GM19023 (cell line): ENCODE results near the gene GATAD2B.

Experiments
- ATAC-seq: cut with Tn5 transposase; IDR thresholded peaks from one replicate; pipeline ENCODE4 v1.9.1; 2021; ENCODE audit warnings: mild to moderate bottlenecking, moderate library complexity; ENCODE audit not compliant: unreplicated experiment

The GATAD2B gene

GRCh38 chr1:153953859-153954365, 31.1 kb upstream of the GATAD2B start:
- no peak for ATAC-seq

GRCh38 chr1:153951801-153952200, 29.0 kb upstream of the GATAD2B start:
- no peak for ATAC-seq

GRCh38 chr1:153951183-153951582, 28.4 kb upstream of the GATAD2B start:
- ATAC-seq = no peak

GRCh38 chr1:153946622-153947241, 24.0 kb upstream of the GATAD2B start, which contains the start of gene DENND4B:
DENND4B (minus strand) TSS chr1:153946718; CDS start chr1:153944374, 2,344 bp downstream.
- peak; percentile 67 for ATAC-seq

GRCh38 chr1:153945795-153946621, 23.2 kb upstream of the GATAD2B start:
- ATAC-seq = peak; percentile 71

GRCh38 chr1:153945131-153945794, 22.5 kb upstream of the GATAD2B start:
- peak; percentile 8 for ATAC-seq

- ATAC-seq = no peak
These were observed 22.0 kb upstream of the GATAD2B start for GRCh38 chr1:153944827-153945117.

- ATAC-seq = no peak
These were observed 21.4 kb upstream of the GATAD2B start for GRCh38 chr1:153944005-153944826.

- ATAC-seq = no peak
These were observed 20.2 kb upstream of the GATAD2B start for GRCh38 chr1:153942766-153943549.

- ATAC-seq = no peak
These were observed 19.3 kb upstream of the GATAD2B start for GRCh38 chr1:153941826-153942725.

GRCh38 chr1:153940756-153941155, 18.0 kb upstream of the GATAD2B start:
- ATAC-seq = no peak

- no peak for ATAC-seq
These were observed 16.7 kb upstream of the GATAD2B start for GRCh38 chr1:153939476-153939875.

- no peak for ATAC-seq
These were observed 16.2 kb upstream of the GATAD2B start for GRCh38 chr1:153938996-153939395.

- no peak for ATAC-seq
These were observed 14.6 kb upstream of the GATAD2B start for GRCh38 chr1:153937331-153937730.

- no peak for ATAC-seq
These were observed 13.4 kb upstream of the GATAD2B start for GRCh38 chr1:153936011-153936802.

GRCh38 chr1:153934746-153935145, 12.0 kb upstream of the GATAD2B start:
- no peak for ATAC-seq

- no peak for ATAC-seq
These were observed 11.2 kb upstream of the GATAD2B start for GRCh38 chr1:153933955-153934354.

- ATAC-seq = no peak
These were observed 10.7 kb upstream of the GATAD2B start for GRCh38 chr1:153933430-153933829.
